Measurements from ENCODE around the gene CAMKK2.
"Not testable (repeated sequence)": the region's sequence is repeated elsewhere in the genome, so short reads cannot be mapped to it uniquely, and the experiment has no call there.

DNA sequence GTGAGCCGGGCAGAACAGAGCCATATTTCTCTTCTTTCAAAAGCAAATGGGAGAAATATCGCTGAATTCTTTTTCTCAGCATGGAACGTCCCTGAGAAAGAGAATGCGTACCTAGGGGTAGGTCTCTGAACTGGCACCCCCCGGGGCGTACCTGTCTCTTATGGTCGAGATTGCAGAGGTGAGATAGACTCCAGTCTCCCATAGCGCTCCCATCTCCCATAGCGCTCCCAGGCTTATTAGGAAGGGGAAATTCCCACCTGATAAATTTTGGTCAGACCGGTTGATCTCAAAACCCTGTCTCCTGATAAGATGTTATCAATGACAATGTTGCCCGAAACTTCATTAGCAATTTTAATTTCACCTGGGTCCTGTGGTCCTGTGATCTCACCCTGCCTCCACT, 16.0 kb downstream of the CAMKK2 start:
- not testable (repeated sequence) for TF ChIP-seq CTCF (conservative IDR thresholded peaks at IDR 0.05 in 1 of 2, IDR thresholded peaks at IDR 0.05 in 1 of 2; ENCODE audit: low read depth in 1 of 2, low read length in 2 of 2); EZH2 (IDR thresholded peaks at IDR 0.05; ENCODE audit: low read length, missing control alignments)

Measured in fibroblast of lung (primary cell).